ENCODE data around the gene PTPN1.
A peak's percentile ranks its signal among the peaks of the same experiment; 100 is the strongest.

Gene PTPN1

GRCh38 chr20:50571466-50571865 is 61.3 kb downstream of the PTPN1 start:
- FAIRE-seq (no peak), DNase-seq (ENCODE audit: insufficient read length, low spot score) (no peak)

- DNase-seq (ENCODE audit: insufficient read length, low spot score), result no peak
- peak; percentile 91 for FAIRE-seq
Measured at GRCh38 chr20:50572938-50573777, 63.0 kb downstream of the PTPN1 start.

GRCh38 chr20:50574108-50574507 is 63.9 kb downstream of the PTPN1 start:
- DNase-seq (ENCODE audit: insufficient read length, low spot score) (no peak), FAIRE-seq (peak; percentile 4)

- FAIRE-seq, result no peak
- no peak for DNase-seq (ENCODE audit: insufficient read length, low spot score)
Measured at GRCh38 chr20:50574586-50574985, 64.4 kb downstream of the PTPN1 start.

GRCh38 chr20:50575865-50576720 is 65.9 kb downstream of the PTPN1 start:
- FAIRE-seq, result peak; percentile 98
- peak; percentile 91 for DNase-seq (ENCODE audit: insufficient read length, low spot score)

DNA sequence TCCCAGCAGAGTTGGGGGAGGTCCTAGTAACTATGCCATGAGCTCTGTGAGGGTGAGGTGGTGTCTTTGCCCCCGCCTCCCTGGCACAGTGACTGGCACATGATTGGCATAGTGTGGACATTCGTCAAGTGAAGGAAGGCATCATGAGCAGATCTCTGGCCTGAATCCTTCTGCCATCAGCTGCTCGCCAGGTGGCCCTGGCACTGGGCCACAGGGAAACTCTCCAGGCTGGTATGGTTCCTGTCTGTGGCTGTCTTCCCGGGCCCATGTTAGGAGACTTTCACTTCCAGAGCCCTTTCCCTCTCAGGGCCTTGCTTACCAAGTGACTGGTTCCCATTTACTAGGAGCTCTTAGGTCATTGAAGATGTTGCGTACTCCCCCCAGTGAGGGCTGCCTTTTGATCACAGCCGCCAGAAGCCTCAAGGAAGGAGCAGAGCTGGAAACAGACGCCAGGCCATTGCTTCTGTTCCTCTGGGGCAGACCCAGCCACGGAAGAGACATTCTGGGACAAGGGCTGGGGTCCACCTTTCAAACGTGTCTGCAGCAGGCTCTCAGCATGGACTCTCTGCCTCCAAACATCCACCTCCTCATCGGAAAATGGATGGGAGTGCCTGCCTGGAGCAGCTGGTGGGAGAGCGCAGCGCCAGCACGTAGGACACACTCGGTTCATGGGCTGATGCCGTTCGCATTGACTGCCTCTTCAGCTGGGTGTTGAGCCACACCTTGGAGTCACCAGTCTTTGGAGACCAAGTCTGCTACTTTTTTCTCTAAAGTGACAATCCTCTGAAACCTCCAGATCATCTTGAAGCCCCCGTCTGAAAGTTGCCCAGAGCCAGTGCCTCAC is 67.2 kb downstream of the PTPN1 start:
- FAIRE-seq, result peak; percentile 76
- DNase-seq (ENCODE audit: insufficient read length, low spot score), result no peak

DNA sequence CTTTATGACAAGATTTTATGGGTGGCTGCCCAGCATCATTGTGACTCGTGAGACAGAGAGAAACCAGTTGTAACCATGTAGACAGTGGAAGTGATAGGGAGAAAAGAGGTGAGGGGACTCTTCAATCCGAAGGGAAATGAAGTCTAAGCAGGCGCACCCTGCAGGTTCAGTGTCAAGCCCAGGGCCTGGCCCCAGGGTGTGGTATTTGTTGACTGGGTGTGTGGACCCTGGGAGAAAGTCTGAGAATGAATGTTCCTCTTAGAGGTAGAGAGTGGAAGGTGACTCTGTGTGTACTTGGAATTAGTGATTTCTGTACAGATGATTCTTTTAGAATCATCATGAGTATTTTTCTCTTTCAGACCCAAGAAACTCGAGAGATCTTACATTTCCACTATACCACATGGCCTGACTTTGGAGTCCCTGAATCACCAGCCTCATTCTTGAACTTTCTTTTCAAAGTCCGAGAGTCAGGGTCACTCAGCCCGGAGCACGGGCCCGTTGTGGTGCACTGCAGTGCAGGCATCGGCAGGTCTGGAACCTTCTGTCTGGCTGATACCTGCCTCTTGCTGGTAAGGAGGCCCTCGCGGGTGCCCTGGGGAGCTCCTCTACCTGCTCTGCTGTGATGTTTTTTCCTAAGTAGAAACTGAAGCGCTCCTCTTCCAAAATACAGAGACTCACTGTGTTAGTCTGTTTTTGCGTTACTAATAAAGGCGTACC is 68.0 kb downstream of the PTPN1 start:
- FAIRE-seq, result no peak
- DNase-seq (ENCODE audit: insufficient read length, low spot score), result no peak

DNA sequence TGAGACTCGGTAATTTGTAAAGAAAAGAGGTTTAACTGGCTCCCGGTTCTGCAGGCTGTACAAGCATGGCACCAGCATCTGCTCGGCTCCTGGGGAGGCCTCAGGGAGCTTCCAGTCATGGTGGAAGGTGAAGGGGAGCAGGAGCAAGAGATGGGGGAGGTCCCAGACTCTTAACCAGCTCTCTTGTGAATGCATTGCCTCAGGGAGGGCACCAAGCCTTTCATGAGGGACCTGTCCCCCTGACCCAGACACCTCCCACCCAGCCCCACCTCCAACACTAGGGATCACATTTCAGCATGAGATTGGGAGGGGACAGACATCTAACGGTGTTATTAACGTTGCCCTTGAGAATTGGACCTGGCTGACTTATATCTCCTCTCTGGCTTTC is 68.6 kb downstream of the PTPN1 start:
- DNase-seq (ENCODE audit: insufficient read length, low spot score), result no peak
- peak; percentile 36 for FAIRE-seq

DNA sequence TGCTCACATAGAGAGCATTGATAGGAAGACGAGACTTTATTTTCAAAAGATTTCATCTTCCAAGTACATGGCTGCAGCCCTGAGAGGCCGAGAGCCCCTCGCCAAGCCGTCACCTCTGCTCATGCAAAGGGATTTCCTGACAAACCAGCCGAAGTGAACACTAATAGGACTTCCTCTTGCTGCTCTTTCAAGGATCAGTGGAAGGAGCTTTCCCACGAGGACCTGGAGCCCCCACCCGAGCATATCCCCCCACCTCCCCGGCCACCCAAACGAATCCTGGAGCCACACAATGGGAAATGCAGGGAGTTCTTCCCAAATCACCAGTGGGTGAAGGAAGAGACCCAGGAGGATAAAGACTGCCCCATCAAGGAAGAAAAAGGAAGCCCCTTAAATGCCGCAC is 69.3 kb downstream of the PTPN1 start:
- no peak for FAIRE-seq
- no peak for DNase-seq (ENCODE audit: insufficient read length, low spot score)

DNA sequence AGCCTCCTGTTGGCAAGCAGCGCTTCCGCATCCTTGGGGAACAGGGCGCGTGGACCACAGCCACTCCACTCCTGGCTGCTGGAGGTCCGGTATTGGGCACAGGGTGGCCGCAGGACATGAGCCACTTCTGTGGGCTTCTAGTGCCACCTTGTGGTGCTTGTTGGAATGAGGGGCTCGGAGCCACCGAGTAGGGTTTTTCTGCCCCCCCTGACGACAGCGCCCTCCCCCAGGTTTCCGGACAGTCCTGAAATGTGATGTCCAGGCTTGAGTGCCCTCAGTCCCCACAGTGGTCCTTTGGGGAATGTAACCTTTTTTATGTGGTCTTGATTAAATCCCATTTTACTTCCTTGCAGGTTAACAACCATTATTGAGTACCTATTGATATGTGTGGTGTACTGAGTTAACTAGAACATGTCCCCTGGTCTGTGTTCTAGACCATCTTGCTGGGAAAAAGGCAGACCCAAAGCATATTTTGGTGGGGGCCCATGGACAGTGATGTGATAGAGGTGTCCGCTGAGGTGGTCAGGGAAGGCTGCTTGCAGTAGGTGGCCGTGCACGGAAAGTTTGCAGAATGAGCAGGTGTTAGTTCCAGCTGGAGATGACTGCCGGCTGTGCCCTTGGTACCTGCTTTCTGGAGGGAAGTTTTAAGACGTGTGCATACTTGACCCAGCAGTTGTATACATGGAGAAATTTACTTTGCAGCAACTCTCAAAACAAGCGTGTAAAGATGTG is 70.0 kb downstream of the PTPN1 start:
- peak; percentile 96 for FAIRE-seq
- DNase-seq (ENCODE audit: insufficient read length, low spot score), result peak; percentile 97

DNA sequence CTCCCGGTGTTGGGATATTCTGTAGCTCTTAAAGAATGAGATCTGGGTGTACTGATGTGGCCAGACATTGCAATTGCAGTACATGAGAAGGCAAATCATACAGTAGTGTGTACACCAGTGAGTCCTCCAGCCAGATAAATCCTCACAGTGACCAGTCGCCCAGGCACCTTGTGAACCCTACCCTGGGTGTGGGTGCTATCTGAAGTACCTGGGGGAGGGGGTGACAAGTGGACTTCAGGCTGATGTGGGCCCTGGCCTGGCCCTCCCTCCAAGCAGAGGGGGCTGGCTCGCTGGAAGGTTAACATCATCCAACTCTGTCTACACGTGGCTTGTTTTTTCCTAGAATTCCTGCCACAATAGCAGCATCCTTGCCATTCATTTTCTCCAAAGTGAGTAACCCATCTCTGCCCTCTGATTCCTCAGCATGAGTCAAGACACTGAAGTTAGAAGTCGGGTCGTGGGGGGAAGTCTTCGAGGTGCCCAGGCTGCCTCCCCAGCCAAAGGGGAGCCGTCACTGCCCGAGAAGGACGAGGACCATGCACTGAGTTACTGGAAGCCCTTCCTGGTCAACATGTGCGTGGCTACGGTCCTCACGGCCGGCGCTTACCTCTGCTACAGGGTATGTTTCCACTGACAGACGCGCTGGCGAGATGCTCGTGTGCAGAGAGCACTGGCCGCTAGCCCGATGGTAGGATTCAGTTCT is 70.8 kb downstream of the PTPN1 start:
- FAIRE-seq, result peak; percentile 60
- DNase-seq (ENCODE audit: insufficient read length, low spot score), result no peak

DNA sequence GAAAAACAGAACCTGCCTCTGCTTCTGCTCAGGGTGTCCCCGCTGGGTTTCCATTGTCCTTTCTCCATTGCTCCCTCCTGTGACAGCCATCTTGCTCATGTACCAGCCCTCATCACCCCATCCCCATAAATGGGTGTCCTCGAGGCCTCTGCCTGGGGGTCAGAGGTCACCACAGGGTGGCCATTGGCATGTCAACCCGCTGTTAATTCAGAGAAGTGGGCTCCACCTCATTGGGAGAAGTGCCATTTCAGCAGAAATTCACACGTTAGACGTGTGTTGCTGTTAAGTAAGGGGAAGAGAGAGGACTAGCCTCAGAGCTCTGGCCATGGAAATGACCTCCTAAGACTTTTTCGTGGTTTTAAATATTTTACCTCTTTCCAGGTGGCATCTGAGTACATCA is 71.9 kb downstream of the PTPN1 start:
- DNase-seq (ENCODE audit: insufficient read length, low spot score), result no peak
- FAIRE-seq, result peak; percentile 26

DNA sequence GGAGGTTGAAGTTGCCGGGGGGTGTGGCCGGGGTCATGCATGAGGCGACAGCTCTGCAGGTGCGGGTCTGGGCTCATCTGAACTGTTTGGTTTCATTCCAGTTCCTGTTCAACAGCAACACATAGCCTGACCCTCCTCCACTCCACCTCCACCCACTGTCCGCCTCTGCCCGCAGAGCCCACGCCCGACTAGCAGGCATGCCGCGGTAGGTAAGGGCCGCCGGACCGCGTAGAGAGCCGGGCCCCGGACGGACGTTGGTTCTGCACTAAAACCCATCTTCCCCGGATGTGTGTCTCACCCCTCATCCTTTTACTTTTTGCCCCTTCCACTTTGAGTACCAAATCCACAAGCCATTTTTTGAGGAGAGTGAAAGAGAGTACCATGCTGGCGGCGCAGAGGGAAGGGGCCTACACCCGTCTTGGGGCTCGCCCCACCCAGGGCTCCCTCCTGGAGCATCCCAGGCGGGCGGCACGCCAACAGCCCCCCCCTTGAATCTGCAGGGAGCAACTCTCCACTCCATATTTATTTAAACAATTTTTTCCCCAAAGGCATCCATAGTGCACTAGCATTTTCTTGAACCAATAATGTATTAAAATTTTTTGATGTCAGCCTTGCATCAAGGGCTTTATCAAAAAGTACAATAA is 72.5 kb downstream of the PTPN1 start:
- FAIRE-seq, result no peak
- DNase-seq (ENCODE audit: insufficient read length, low spot score), result no peak

DNA sequence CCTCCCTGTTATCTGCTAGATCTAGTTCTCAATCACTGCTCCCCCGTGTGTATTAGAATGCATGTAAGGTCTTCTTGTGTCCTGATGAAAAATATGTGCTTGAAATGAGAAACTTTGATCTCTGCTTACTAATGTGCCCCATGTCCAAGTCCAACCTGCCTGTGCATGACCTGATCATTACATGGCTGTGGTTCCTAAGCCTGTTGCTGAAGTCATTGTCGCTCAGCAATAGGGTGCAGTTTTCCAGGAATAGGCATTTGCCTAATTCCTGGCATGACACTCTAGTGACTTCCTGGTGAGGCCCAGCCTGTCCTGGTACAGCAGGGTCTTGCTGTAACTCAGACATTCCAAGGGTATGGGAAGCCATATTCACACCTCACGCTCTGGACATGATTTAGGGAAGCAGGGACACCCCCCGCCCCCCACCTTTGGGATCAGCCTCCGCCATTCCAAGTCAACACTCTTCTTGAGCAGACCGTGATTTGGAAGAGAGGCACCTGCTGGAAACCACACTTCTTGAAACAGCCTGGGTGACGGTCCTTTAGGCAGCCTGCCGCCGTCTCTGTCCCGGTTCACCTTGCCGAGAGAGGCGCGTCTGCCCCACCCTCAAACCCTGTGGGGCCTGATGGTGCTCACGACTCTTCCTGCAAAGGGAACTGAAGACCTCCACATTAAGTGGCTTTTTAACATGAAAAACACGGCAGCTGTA is 73.4 kb downstream of the PTPN1 start:
- peak; percentile 49 for FAIRE-seq

GRCh38 chr20:50584687-50585086 is 74.5 kb downstream of the PTPN1 start:
- FAIRE-seq (no peak), DNase-seq (ENCODE audit: insufficient read length, low spot score) (no peak)

More for the DNA sequence above, 73.4 kb downstream of the PTPN1 start:
- DNase-seq (ENCODE audit: insufficient read length, low spot score), result no peak

DNA sequence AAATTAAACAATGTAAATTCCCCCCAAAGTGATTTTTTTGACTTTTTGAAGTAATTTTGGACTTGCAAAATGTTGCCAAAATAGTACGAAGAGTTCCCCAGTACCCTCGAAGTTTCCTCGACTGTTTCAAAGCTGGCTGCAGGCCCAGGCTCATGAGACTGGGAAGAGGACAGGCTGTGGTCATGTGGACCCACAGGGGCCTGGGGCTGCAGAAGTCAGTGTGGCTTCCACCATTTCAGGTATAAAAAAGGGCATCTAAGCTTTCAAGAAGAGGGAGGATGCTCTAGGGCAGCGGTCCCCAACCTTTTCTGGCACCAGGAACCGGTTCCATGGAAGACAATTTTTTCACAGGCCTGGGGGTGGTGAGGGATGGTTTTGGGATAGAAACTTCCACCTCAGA is 75.0 kb downstream of the PTPN1 start:
- DNase-seq (ENCODE audit: insufficient read length, low spot score), result no peak
- FAIRE-seq, result no peak

- FAIRE-seq (peak; percentile 4), DNase-seq (ENCODE audit: insufficient read length, low spot score) (no peak)
Measured at GRCh38 chr20:50585678-50586077, 75.5 kb downstream of the PTPN1 start.

Measured in HTR-8/SVneo (cell line).